C4-2B (cell line): ENCODE results near the gene RSPH10B.
"Not testable (repeated sequence)": the region's sequence is repeated elsewhere in the genome, so short reads cannot be mapped to it uniquely, and the experiment has no call there.

Experiments used
- CTCF ChIP-seq: fragments of 450-650 bp; conservative IDR thresholded peaks from 2 replicates; pipeline ENCODE4 v1.5.1; 2017; ENCODE audit warnings: mild to moderate bottlenecking
- ZFX ChIP-seq: fragments of 450-650 bp; IDR thresholded peaks from 2 replicates; pipeline ENCODE4 v1.6.1; 2017

- not testable (repeated sequence) for TF ChIP-seq CTCF, ZFX
These were observed 65.8 kb downstream of the RSPH10B start for GRCh38 chr7:5904726-5905125.
